Stimulated activated CD8-positive, alpha-beta memory T cell treated with anti-CD3 and anti-CD28 coated beads, Interleukin-7, amount 100 ng/mL, for 48 hours (primary cell): Measurements from ENCODE around the gene MS4A10.

Source experiments
- DNase-seq, 2 donors: peaks; one replicate each; pipeline ENCODE4 v3.0.0-alpha.2; 2020; ENCODE audit warnings: low read depth in 1 of 2; ENCODE audit errors: extremely low read depth in 1 of 2

Gene MS4A10

GRCh38 chr11:60847281-60847680, 62.1 kb downstream of the MS4A10 start:
- no peak for DNase-seq

- no peak for DNase-seq
Measured at GRCh38 chr11:60847896-60848295, 62.8 kb downstream of the MS4A10 start.

- no peak for DNase-seq
Measured at GRCh38 chr11:60848714-60849151, 63.6 kb downstream of the MS4A10 start.

DNA sequence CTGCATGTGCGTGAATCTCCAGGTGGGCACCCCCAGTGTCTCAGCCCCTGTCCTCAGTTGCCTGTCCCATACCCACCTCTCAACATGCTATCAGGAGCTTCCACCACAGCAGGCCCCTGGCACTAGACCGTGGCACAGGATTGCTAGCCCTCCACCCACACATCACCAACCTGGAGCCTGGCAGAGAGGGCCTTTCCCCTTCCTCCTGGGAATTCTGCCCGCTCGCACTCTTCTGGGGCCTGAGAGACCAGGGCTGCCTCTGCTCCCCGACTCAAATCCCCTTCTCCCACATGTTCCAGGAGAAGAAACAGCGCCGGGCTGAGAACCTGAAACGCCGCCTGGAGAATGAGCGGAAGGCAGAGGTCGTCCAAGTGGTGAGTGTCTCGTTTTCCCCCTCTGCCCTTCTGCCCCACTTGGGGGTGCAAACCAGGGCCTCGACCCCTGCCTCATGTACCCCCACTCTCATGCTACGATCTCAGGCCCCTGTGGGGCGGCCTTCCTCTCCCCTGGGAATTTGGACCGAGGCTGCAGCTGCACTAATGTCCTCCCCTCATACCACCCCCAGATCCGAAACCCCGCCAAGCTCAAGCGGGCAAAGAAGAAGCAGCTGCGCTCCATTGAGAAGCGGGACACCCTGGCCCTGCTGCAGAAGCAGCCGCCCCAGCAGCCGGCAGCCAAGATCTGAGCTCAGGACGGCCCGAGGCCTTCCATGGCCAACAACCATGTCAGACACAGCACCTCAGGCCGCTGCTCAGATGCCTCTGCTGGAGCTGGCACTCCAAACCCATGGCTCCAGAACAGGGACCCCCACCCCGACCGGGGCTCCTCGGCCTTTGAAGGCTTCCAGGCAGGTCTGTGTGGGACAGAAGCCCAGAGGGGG, 64.7 kb downstream of the MS4A10 start:
- DNase-seq = no peak
